HG02588 (cell line): ENCODE results near the gene APCDD1L.
"Not testable (repeated sequence)": the region's sequence is repeated elsewhere in the genome, so short reads cannot be mapped to it uniquely, and the experiment has no call there.

ENCODE experiments used
- ATAC-seq: cut with Tn5 transposase; IDR thresholded peaks from one replicate; pipeline ENCODE4 v1.9.1; 2021; ENCODE audit warnings: mild to moderate bottlenecking, moderate library complexity; ENCODE audit not compliant: unreplicated experiment

Gene APCDD1L

DNA sequence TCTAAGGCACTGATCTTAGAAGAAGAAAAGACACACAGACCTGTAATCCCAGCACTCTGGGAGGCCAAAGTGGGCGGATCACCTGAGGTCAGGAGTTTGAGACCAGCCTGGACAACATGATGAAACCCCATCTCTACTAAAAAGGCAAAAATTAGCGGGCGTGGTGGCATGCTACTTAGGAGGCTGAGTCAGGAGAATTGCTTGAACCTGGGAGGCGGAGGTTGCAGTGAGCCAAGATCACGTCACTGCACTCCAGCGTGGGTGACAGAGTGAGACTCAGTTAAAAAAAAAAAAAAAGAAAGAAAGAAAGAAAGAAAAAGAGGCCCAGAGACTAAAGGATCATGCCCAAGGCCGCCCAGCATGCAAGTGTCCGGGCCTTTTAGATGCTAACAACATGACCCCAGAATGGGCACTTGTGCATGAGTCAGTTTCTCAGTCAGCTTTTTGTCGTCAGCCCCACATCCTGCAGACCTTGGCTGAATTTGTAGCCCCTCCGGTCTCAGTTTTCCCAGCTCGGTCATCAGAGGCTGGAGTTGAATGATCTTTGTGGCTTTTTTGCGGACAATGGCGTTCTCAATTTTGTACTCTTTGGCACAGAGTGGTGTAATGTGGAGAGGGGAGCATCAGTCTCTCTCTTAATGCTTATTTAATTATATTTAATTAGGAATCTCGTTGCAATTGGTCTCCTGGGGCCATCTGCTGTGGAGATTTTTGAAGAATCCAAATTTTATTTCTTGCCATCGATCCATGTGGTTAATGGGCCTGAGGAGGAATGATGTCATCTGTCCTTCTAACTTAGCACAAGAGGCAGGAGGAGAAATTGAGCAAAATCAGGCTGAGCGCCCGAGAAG, 30.6 kb upstream of the APCDD1L start:
- ATAC-seq: no peak

- no peak for ATAC-seq
Measured at GRCh38 chr20:58544891-58545290, 29.7 kb upstream of the APCDD1L start.

- no peak for ATAC-seq
Measured at GRCh38 chr20:58544286-58544685, 29.1 kb upstream of the APCDD1L start.

DNA sequence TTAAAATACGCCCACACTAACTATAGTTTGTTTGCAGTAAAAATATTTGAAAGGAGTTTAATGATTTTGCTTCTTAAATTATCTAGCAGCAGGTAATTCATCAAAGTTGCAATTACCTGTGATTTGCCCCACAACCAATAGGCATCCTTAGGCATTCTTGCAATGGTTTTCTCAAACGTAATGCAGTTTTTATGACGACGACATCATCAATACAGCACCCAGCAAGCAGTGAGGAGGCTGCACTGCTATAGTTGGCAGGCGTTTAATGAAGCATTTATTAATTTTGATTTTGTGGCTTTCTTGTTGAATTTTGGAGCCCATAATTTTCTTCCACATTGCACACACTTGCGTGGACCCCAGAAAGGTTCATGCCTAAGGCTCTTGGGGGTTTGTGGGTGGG, 28.1 kb upstream of the APCDD1L start:
- no peak for ATAC-seq

DNA sequence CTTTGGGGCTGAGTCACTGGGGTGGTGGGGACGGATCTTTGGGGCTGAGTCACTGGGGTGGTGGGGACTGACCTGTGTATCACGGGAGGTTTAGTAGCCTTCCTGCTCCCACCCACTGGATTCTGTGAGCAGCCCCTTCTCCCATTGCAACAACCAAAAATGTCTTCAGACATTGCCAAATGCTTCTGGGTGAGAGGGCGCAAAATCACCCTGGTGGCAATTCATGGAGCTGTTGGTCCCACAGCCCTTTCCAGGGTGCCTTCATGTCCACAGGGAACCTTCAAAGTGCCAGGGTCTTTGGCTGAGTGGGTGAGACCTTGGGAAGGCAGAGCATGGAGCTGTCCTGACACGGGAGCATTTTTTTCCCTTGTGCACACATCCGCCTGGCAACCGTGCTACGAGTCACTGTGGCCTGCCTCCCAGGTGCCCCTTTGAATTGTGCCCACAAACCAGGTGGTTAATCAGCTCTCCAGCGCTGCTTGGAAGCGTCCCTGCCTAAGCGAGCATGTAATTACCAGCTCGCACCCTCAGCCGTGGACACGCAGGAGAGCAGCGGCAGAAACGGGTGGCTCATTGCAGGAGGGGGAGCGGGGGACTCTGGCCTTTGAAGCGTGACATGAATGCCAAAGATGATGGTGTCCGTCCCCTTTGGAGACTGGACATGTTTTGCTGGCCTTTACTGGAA, 27.4 kb upstream of the APCDD1L start:
- ATAC-seq: no peak

DNA sequence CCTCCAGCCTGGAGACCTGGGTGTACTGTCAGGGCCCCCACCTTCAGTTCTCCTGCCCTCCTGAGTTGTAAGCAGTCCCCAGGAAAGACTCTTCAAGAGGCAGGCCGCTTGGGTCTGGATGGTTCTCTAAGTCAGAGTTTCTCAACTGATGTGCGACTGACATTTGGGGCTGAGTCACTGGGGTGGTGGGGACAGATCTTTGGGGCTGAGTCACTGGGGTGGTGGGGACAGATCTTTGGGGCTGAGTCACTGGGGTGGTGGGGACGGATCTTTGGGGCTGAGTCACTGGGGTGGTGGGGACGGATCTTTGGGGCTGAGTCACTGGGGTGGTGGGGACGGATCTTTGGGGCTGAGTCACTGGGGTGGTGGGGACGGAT, 26.8 kb upstream of the APCDD1L start:
- not testable (repeated sequence) for ATAC-seq

- ATAC-seq: no peak
Measured at GRCh38 chr20:58538752-58539151, 23.6 kb upstream of the APCDD1L start.

DNA sequence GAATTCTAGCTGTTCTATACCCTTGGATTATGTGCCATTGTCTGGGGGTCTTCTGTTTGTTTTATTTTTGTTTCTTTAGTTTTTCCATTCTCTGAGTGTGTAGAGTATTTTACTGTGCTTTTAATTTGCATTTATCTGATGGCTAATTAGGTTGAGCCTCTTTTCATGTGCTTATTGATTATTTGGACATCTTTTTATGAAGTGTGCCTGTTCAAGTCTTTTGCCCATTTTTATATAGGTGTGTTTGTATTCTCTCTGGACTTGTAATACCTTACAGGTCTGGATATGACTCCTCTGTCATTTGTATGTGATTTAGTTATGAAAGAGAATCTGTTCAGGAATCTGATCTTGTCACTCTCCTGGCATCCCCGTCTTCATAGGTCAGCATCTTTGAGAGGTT, 22.6 kb upstream of the APCDD1L start:
- no peak for ATAC-seq

- no peak for ATAC-seq
Measured at GRCh38 chr20:58536289-58536688, 21.1 kb upstream of the APCDD1L start.

DNA sequence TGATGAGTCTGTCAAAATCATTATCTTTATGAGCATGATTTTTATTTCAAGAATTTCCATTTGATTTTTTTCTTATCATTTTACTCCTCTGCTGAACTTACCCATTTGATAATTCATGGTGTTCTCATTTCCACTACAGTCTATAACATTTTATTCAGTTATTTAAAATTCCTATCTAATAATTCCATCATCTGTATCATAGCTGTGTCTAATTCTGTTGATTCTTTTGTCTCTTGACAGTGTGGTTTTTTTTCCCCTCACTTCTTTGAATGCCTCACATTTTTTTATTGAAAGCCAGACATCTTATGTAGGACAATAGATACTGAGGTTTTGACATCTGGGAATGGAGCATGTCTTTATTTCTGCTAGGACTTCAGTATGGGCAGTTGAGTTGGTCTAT, 16.5 kb upstream of the APCDD1L start:
- no peak for ATAC-seq

GRCh38 chr20:58531063-58531462, 15.9 kb upstream of the APCDD1L start:
- ATAC-seq: no peak

- ATAC-seq: no peak
Measured at GRCh38 chr20:58528412-58528811, 13.2 kb upstream of the APCDD1L start.

DNA sequence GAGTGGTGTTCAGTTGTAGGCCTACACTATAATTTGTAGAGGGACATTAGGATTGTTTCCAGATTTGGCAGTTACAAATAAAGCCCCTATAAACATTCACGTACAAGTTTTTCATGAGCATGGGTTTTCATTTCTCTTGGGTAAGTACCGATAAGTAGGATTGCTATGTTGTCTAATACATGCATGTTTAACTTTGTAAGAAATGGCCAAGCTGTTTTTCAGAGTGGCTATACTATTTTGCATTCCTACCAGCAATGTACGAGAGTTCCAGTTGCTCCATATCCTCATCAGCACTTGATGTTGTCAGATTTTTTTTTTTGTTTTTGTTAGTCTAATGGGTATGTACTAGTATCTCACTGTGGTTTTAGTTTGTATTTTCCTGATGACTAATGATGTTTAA, 11.2 kb upstream of the APCDD1L start:
- ATAC-seq: no peak

GRCh38 chr20:58524814-58525213, 9.6 kb upstream of the APCDD1L start:
- ATAC-seq: no peak

DNA sequence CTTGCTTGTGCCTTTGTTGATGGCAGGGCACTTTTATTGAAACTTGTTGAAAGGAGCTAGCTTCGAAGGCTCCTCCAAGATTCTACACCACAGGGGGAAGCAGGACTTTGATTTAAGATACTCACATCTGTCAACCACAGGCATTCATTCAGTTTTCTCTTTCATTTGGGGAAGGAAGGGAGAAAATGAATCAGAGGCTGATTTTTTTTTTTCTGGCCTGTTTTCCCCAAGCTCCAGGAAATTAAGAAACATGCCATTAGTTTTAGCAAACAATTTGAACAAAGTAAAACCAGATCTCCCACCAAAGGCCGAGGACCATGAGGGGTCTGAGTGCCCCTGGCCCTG, 8.7 kb upstream of the APCDD1L start:
- ATAC-seq: no peak

DNA sequence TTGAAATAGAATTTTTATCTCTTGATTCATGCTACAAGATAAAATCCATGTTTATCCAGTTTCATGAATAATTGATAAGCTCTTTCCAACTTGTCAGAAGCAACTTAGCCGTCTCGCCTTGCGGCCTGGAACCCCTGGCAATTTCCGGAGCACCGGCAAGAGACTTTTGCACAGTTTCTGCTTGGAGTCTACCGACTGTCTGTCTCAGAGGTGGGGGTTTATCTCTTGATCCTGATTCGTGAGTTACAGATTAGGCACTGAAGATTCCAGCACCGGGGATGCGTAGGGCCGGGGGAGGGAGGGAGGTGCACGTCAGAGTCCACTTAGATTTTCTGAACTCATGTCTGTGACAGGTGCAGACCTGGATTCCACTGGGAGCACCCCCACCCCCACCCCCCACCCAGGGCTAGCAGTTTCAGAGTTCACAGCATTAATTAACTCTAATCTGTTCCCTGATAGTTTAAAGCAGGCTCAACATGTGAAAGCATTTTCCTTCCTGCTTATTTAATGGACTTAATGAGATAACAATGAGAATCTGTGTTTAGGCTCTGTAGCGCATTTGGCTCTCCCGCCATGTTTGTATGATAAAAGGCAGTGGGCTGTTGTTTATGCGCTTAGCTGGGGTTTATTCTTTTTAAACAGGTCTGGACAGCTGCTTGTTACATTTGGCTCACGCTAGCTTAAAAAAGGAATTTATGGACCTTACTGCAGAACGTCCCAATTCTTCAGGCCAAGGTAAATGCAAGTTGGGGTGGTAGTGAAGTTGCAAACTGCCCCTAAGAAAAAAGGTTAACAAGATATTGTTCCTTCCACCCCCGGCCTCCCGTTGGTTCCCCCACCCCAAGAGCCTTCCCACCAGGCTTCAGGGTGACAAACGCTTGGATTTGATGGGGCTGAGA, 8.1 kb upstream of the APCDD1L start:
- ATAC-seq: no peak

- ATAC-seq: no peak
Measured at GRCh38 chr20:58522666-58523065, 7.5 kb upstream of the APCDD1L start.

- no peak for ATAC-seq
Measured at GRCh38 chr20:58521763-58522162, 6.6 kb upstream of the APCDD1L start.

DNA sequence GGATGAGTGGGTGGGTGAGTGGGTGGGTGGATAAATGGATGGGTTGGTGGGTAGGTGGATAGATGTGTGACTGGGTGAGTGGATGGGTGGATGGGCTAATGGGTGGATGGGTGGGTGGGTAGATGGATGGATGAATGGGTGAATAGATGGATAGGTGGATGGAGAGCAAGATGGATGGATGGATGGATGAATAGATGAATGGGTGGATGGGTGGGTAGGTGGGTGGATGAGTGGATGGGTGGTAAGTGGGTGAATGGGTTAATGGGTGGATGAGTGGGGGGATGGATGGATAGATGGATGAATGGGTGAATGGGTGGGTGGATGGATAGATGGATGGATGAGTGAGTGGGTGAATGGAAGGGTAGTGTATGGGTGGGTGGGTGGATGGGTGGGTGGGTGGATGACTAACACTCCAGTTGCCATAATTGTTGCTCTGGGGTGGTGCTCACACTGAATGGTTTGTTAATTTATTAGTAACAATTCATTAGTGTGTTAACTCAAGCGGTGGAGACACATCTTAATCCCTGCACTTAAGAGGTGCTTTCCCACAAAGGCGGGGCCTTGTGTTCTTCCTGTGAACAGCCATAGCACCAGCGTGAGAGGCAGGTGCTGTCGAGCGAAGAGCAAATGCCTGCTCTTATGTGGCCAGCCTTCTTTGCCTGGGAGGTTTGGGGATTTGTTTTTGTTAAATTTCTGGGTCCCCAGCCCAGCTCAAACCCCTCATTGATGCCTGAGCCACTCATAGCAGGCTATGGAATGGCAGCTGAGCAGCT, 4.9 kb upstream of the APCDD1L start:
- ATAC-seq: no peak

GRCh38 chr20:58518896-58519593, 3.8 kb upstream of the APCDD1L start:
- no peak for ATAC-seq
